Natural killer cell treated with Interleukin-12 subunit alpha and Interleukin-12 subunit beta and Interleukin-15 and Interleukin-18, amount 100 ng/mL, for 72 hours (primary cell): Measurements from ENCODE around the gene MTF1. TPM values are rescaled to one million over a fixed set of nuclear protein-coding genes. Genes with fewer than 3 reads are reported as not detected.
"Not testable (repeated sequence)": the region's sequence is repeated elsewhere in the genome, so short reads cannot be mapped to it uniquely, and the experiment has no call there.

Experiments
- ATAC-seq, 2 donors: fragments of 150-1000 bp; cut with Tn5 transposase in 1 of 2; sonication (Bioruptor Pico), chemical (Tn5 transposase) in 1 of 2; 2 replicates each; pipeline ENCODE4 v1.10.0; 2021
- DNase-seq: peaks from one replicate; pipeline ENCODE4 v3.0.0; 2022; ENCODE audit warnings: low spot score
- H3K27ac Mint-ChIP-seq, 2 donors: 1 replicate in 1 of 2; 2 replicates in 1 of 2; pipeline ENCODE4 v1.8.0; 2022; ENCODE audit warnings: mixed read lengths in 2 of 2, mild to moderate bottlenecking in 1 of 2, moderate library complexity in 1 of 2
- H3K27me3 Mint-ChIP-seq, 2 donors: 1 replicate in 1 of 2; 2 replicates in 1 of 2; pipeline ENCODE4 v1.8.0; 2022; ENCODE audit warnings: mixed read lengths in 2 of 2
- H3K36me3 Mint-ChIP-seq: one replicate; pipeline ENCODE4 v1.8.0; 2022; ENCODE audit warnings: mixed read lengths
- H3K4me1 Mint-ChIP-seq, 2 donors: 1 replicate in 1 of 2; 2 replicates in 1 of 2; pipeline ENCODE4 v1.8.0; 2022; ENCODE audit warnings: low read depth in 2 of 2, mixed read lengths in 2 of 2, mild to moderate bottlenecking in 1 of 2
- H3K4me3 Mint-ChIP-seq: one replicate; pipeline ENCODE4 v1.8.0; 2022; ENCODE audit warnings: mixed read lengths
- H3K9me3 Mint-ChIP-seq: 2 replicates; pipeline ENCODE4 v1.8.0; 2022; ENCODE audit warnings: mixed read lengths
- total RNA-seq, 2 donors: library from RNA; stranded (reverse); gene quantifications; one replicate each; pipeline ENCODE4 v1.2.3, GENCODE V29; 2022

The MTF1 gene
- total RNA-seq, 2 donors from 2014 or later: 54.0 to 65.3 TPM

GRCh38 chr1:37778654-37779053 is 80.7 kb downstream of the MTF1 start:
- Mint-ChIP-seq H3K4me3 (no peak overlapping the region), H3K36me3 (no peaks in the 10 kb centered on the region), H3K4me1 (no peaks in the 10 kb centered on the region)

GRCh38 chr1:37776946-37777516 is 82.4 kb downstream of the MTF1 start:
- Mint-ChIP-seq H3K4me1 (no peaks in the 10 kb centered on the region), H3K36me3 (no peaks in the 10 kb centered on the region), H3K27me3 (peaks cover 13 to 29% of the 10 kb centered on the region in 2 donors), H3K4me3 (no peak overlapping the region), H3K9me3 (no peaks in the 10 kb centered on the region), H3K27ac (no peak overlapping the region)
- DNase-seq (no peak), ATAC-seq (peak in 1 of 2 donors; percentile 36)

More at GRCh38 chr1:37778654-37779053, 80.7 kb downstream of the MTF1 start:
- H3K27ac Mint-ChIP-seq: no peak overlapping the region
- DNase-seq (no peak), ATAC-seq (no peak)
- H3K27me3 Mint-ChIP-seq: peaks cover 11 to 21% of the 10 kb centered on the region in 2 donors
- no peaks in the 10 kb centered on the region for H3K9me3 Mint-ChIP-seq

GRCh38 chr1:37771440-37771839 is 88.0 kb downstream of the MTF1 start:
- peaks cover 30 to 58% of the 10 kb centered on the region in 2 donors for H3K27me3 Mint-ChIP-seq
- H3K9me3 Mint-ChIP-seq, ATAC-seq: not testable (repeated sequence)

GRCh38 chr1:37767488-37767887 is 91.9 kb downstream of the MTF1 start:
- Mint-ChIP-seq H3K27ac (no peak overlapping the region), H3K36me3 (no peaks in the 10 kb centered on the region), H3K27me3 (peaks cover 54 to 78% of the 10 kb centered on the region in 2 donors), H3K4me1 (peaks cover 0 to 11% of the 10 kb centered on the region in 2 donors), H3K9me3 (peaks cover 4% of the 10 kb centered on the region), H3K4me3 (no peak overlapping the region)
- ATAC-seq: no peak
- no peak for DNase-seq

More at GRCh38 chr1:37771440-37771839, 88.0 kb downstream of the MTF1 start:
- not testable (repeated sequence) for H3K27ac Mint-ChIP-seq, H3K36me3 Mint-ChIP-seq, DNase-seq, H3K4me3 Mint-ChIP-seq, H3K4me1 Mint-ChIP-seq

GRCh38 chr1:37765916-37766664 is 93.3 kb downstream of the MTF1 start:
- peaks cover 0 to 11% of the 10 kb centered on the region in 2 donors for H3K4me1 Mint-ChIP-seq
- no peaks in the 10 kb centered on the region for H3K36me3 Mint-ChIP-seq
- ATAC-seq: peak in 1 of 2 donors; percentile 24
- DNase-seq: no peak
- no peak overlapping the region for H3K27ac Mint-ChIP-seq
- peaks cover 58 to 80% of the 10 kb centered on the region in 2 donors for H3K27me3 Mint-ChIP-seq
- H3K9me3 Mint-ChIP-seq: peaks cover 4% of the 10 kb centered on the region
- no peak overlapping the region for H3K4me3 Mint-ChIP-seq

GRCh38 chr1:37764888-37765441 is 94.4 kb downstream of the MTF1 start, which contains the start of gene EPHA10:
Gene EPHA10, minus strand, starts transcription at chr1:37765120. Its CDS starts 54 bp downstream, at chr1:37765066.
- Mint-ChIP-seq H3K36me3 (no peaks in the 10 kb centered on the region), H3K4me3 (no peak within 1 kb of the TSS), H3K9me3 (peaks cover 4% of the 10 kb centered on the region), H3K4me1 (peaks cover 0 to 11% of the 10 kb centered on the region in 2 donors), H3K27me3 (peaks cover 51 to 70% of the 10 kb centered on the region in 2 donors), H3K27ac (no peak within 1 kb of the TSS)
- DNase-seq (no peak), ATAC-seq (no peak)

- peaks cover 4% of the 10 kb centered on the region for H3K9me3 Mint-ChIP-seq
- DNase-seq (no peak), ATAC-seq (no peak)
- H3K27me3 Mint-ChIP-seq: peaks cover 49 to 65% of the 10 kb centered on the region in 2 donors
- H3K4me1 Mint-ChIP-seq: peaks cover 0 to 11% of the 10 kb centered on the region in 2 donors
- no peak overlapping the region for H3K27ac Mint-ChIP-seq
- no peaks in the 10 kb centered on the region for H3K36me3 Mint-ChIP-seq
- no peak overlapping the region for H3K4me3 Mint-ChIP-seq
These were observed 95.0 kb downstream of the MTF1 start for GRCh38 chr1:37764414-37764825.

- H3K4me1 Mint-ChIP-seq: peaks cover 0 to 11% of the 10 kb centered on the region in 2 donors
These were observed 95.5 kb downstream of the MTF1 start for GRCh38 chr1:37763791-37764413.

GRCh38 chr1:37762516-37762915 is 96.9 kb downstream of the MTF1 start:
- Mint-ChIP-seq H3K4me1 (peaks cover 0 to 9% of the 10 kb centered on the region in 2 donors), H3K27me3 (peaks cover 36 to 47% of the 10 kb centered on the region in 2 donors), H3K36me3 (no peaks in the 10 kb centered on the region), H3K4me3 (no peak overlapping the region), H3K27ac (no peak overlapping the region), H3K9me3 (peaks cover 4% of the 10 kb centered on the region)
- DNase-seq: no peak
- no peak for ATAC-seq

More at GRCh38 chr1:37763791-37764413, 95.5 kb downstream of the MTF1 start:
- no peaks in the 10 kb centered on the region for H3K36me3 Mint-ChIP-seq
- peaks cover 4% of the 10 kb centered on the region for H3K9me3 Mint-ChIP-seq
- H3K27me3 Mint-ChIP-seq: peaks cover 44 to 60% of the 10 kb centered on the region in 2 donors
- ATAC-seq: no peak
- H3K27ac Mint-ChIP-seq: no peak overlapping the region
- no peak for DNase-seq
- no peak overlapping the region for H3K4me3 Mint-ChIP-seq

- no peak for DNase-seq
- H3K4me3 Mint-ChIP-seq: no peak overlapping the region
- peaks cover 0 to 9% of the 10 kb centered on the region in 2 donors for H3K4me1 Mint-ChIP-seq
- no peak overlapping the region for H3K27ac Mint-ChIP-seq
- H3K9me3 Mint-ChIP-seq: peaks cover 4% of the 10 kb centered on the region
- peaks cover 31 to 40% of the 10 kb centered on the region in 2 donors for H3K27me3 Mint-ChIP-seq
- no peaks in the 10 kb centered on the region for H3K36me3 Mint-ChIP-seq
- ATAC-seq: no peak
These were observed 97.8 kb downstream of the MTF1 start for GRCh38 chr1:37761416-37762095.

Other genes starting within 250 kb of the MTF1 start
- gene RSPO1, start 224.7 kb downstream of the MTF1 start, total RNA-seq: not detected
- 10 to 100 TPM; 29.8 to 60.4 TPM for gene CDCA8, start 167.1 kb downstream of the MTF1 start, total RNA-seq
- gene EPHA10, start 94.5 kb downstream of the MTF1 start, total RNA-seq: not detected
- gene MANEAL, start 65.7 kb downstream of the MTF1 start, total RNA-seq: 1 to 10 TPM; 2.8 to 9.0 TPM
- 10 to 100 TPM; 29.2 to 33.3 TPM for gene C1orf122, start 51.8 kb downstream of the MTF1 start, total RNA-seq
- 10 to 100 TPM; 72.0 to 82.9 TPM for gene YRDC, start 51.4 kb downstream of the MTF1 start, total RNA-seq
- 10 to 100 TPM; 48.1 to 86.0 TPM for gene INPP5B, start 87.5 kb upstream of the MTF1 start, total RNA-seq
- 100 to 1,000 TPM in 1 of 2 donors, 10 to 100 TPM in 1; 90.7 to 174 TPM for gene SF3A3, start 130.4 kb upstream of the MTF1 start, total RNA-seq
- 10 to 100 TPM; 24.5 TPM for gene FHL3, start 145.9 kb upstream of the MTF1 start, total RNA-seq
- 10 to 100 TPM; 59.9 to 60.0 TPM for gene UTP11, start 153.1 kb upstream of the MTF1 start, total RNA-seq
- gene POU3F1, start 187.2 kb upstream of the MTF1 start, total RNA-seq: under 1 TPM; 0.50 to 0.93 TPM